DND-41 (cell line): ENCODE data around the gene C16orf95.
A peak's percentile ranks its signal among the peaks of the same experiment; 100 is the strongest.

Experiments
- CTCF ChIP-seq: IDR thresholded peaks from 2 replicates; pipeline ENCODE4 v1.5.1; 2012; ENCODE audit warnings: borderline replicate concordance, low read length, moderate library complexity, mild to moderate bottlenecking; ENCODE audit not compliant: poor library complexity, severe bottlenecking; ENCODE audit errors: extremely low read depth
- EZH2 ChIP-seq: IDR thresholded peaks from 3 replicates; pipeline ENCODE4 v1.6.1; 2012; ENCODE audit warnings: borderline replicate concordance, low read depth, mild to moderate bottlenecking, moderate library complexity, low read length, inconsistent platforms; ENCODE audit not compliant: severe bottlenecking

GRCh38 chr16:87347932-87348615, 30.9 kb upstream of the C16orf95 start:
- TF ChIP-seq EZH2 (no peak), CTCF (peak; percentile 37)
